Epithelial cell of alveolus of lung (primary cell): ENCODE data around the gene PALB2. TPM values are rescaled to one million over a fixed set of nuclear protein-coding genes. Genes with fewer than 3 reads are reported as not detected.

Experiments
- total RNA-seq: library from RNA; depleted of rRNA; stranded (reverse); fragments of >200 nt; gene quantifications from 2 replicates; pipeline ENCODE4 v1.2.1, GENCODE V29; 2015

PALB2 gene
- total RNA-seq, result 10.3 and 14.7 TPM in 2 replicates

DNA sequence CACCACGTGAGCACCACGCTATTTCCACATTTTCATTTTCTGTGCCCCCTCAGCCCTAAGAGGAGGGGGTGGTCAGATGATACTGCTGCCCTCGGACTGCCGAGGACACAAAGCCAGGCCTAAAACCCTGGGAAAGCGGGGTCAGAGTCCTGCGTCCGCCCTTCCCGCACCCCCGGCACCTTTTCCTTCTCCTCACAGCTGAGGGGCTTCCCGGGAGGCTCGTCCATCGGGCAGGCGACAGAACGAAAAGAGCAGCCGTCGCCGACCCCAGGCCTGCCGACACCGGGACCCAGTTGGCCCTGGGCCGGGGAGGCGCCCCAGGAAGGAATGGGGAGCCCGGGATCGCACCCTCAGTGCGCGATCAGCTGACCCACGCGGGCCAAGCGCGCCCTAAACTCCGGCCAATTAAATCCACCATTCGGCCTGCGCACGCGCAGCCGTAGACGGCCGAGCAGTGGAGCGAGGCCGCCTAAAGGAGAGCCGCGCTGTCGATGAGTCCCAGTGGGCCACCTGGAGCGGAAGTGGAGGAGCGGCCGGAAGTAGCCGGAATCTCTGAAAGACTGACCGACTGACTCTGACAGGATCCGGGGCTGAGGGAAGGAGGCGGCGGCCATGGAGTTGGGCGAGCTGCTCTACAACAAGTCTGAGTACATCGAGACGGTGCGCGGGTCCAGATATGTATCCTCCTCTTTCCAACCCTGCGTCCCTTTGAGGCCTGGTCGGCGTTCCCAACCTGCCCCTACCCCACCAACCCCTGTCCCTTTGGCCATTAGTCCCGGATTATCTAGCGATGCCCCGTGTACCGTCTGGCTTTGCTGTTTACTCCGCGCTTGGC, at the start of gene PALB2, which contains the start of gene DCTN5:
PALB2 (minus strand) TSS at position 380 of the 835 bp plus-strand sequence; CDS start at position 227, 153 bp downstream.
DCTN5 (plus strand) TSS at position 536 of the 835 bp plus-strand sequence; CDS start at position 613, 77 bp downstream.

DNA sequence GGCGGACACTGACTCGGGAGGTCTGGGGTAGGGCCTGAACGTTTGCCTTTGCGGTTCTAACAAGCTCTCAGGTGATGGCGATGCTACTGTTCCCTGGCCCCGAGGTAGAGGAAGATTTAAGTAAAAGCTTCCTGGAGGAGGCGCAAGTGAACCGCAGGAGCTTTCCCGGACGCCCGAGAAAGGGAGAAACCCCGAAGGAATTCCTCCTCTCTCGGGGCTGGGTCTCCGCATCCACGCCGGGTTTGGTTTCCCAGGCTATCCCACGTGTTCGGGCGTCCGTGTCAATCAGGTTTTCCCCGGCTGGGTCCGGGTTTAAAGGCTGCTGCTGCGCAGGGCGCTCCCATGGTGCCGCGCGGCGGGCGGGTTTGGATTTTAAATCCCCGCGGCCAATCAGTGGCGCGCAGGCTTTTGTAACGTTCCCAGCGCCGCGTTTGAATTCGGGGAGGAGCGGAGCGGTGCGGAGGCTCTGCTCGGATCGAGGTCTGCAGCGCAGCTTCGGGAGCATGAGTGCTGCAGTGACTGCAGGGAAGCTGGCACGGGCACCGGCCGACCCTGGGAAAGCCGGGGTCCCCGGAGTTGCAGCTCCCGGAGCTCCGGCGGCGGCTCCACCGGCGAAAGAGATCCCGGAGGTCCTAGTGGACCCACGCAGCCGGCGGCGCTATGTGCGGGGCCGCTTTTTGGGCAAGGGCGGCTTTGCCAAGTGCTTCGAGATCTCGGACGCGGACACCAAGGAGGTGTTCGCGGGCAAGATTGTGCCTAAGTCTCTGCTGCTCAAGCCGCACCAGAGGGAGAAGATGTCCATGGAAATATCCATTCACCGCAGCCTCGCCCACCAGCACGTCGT, 37.5 kb upstream of the PALB2 start, which contains the start of gene PLK1:
PLK1 (plus strand) TSS at position 460 of the 844 bp plus-strand sequence; CDS start at position 504, 44 bp downstream.

DNA sequence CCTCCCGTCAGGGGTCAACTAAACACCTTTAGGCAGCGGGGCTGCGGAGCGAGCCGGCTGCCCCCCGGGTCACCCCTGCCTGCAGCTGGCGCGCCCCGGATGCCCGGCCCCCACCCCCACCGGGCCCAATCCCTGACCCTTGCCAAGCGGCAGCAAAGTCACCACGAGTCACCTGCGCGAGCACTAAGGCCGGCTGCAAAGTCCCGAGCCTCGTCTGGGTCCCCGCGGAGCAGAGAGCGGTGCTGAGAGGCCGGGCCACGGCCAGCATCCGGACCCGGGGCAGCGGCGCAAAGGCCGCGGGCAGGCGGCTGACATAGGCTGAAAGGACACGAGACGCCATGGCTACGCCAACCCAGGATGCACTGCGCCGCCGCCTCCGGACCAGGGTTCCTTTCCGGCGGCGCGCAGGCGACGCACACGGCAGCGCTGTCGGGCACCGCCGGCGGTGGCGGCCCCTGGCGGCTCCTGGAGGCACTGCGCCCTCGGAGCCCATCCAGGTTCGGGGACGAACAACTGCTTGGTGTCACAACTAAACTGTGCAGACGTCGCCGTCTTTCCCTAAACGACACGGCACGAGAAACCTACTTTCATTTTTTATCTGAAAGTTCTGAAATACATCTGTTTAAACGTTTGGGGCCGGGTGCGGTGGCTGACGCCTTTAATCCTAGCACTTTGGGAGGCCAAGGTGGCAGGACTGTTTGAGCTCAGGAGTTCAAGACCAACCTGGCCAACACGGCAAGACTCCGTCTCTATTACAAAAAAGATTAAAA, 45.0 kb downstream of the PALB2 start, which contains the start of gene NDUFAB1:
NDUFAB1 (minus strand) TSS at position 366 of the 770 bp plus-strand sequence; CDS start at position 340, 26 bp downstream.

DNA sequence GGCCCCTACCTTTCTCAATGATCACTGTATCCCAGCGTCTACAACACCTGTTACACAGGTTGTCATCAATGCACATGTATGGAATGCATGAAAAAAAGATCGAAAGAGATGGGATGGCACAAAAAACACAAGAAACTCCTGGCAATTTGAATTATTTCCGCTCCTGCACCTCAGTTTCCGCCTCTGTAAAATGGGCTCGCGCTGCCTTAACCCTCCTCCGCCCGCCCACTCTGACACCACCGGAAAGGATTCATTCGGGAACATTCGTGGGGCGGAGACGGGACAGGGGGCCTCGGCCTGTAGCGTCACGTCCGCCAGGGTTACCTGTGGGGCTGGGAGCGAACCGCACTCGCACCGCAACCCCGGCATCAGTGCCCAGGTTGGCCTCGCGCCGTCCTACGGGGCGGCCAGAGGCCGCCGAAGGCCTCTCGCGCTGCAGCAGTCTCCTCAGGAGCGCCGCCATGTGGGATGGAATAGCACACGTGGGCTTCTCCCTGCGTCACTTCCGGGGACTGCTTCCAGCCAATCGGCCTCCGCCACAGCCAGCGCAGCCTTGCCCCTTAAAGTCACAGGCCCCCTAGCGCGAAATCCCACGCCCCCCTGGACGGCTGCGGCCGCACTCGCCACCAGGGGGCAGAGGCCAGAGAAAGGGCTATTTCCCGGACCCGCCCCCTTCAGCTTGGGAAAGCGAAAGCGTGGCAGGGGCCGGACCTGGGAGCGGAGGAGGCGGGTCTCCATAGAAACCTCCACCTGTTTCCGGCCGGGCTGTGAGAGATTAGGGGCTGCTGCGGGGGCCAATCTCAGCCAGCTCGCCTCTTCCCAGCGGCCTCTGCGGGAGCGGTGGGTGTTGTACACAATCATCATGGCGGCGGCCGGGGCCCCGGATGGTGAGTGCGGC, 84.0 kb downstream of the PALB2 start, which contains the start of the genes EARS2 and UBFD1:
EARS2 (minus strand) TSS at position 470 of the 898 bp plus-strand sequence; CDS start at position 463, 7 bp downstream.
UBFD1 (plus strand) TSS at position 847 of the 898 bp plus-strand sequence; CDS start at position 863, 16 bp downstream.

Other genes starting within 250 kb of the PALB2 start
- 11.1 and 14.0 TPM in 2 replicates for gene COG7, start 188.1 kb downstream of the PALB2 start, total RNA-seq
- 13.4 and 19.6 TPM in 2 replicates for gene GGA2, start 130.8 kb downstream of the PALB2 start, total RNA-seq
- gene EARS2, start 84.0 kb downstream of the PALB2 start, total RNA-seq, result 20.2 and 32.7 TPM in 2 replicates
- 92.5 and 113 TPM in 2 replicates for gene UBFD1, start 83.6 kb downstream of the PALB2 start, total RNA-seq
- gene NDUFAB1, start 45.0 kb downstream of the PALB2 start, total RNA-seq, result 135 and 140 TPM in 2 replicates
- 39.3 and 43.7 TPM in 2 replicates for gene DCTN5, start 156 bp upstream of the PALB2 start, total RNA-seq
- gene PLK1, start 37.6 kb upstream of the PALB2 start, total RNA-seq, result 28.6 and 58.6 TPM in 2 replicates
- gene ERN2, start 71.9 kb upstream of the PALB2 start, total RNA-seq, result under 0.01 TPM in 1 of 2 replicates, not detected in the other
- gene CHP2, start 113.7 kb upstream of the PALB2 start, total RNA-seq, result not detected in 2 replicates
- not detected in 2 replicates for gene PRKCB, start 194.7 kb upstream of the PALB2 start, total RNA-seq